HG03457 (cell line): ENCODE measurements around the gene NOS1AP.

Experiments
- ATAC-seq: cut with Tn5 transposase; IDR thresholded peaks from one replicate; pipeline ENCODE4 v1.9.1; 2021; ENCODE audit warnings: moderate number of reproducible peaks; ENCODE audit not compliant: unreplicated experiment

The NOS1AP gene

GRCh38 chr1:162240577-162240976, 171.1 kb downstream of the NOS1AP start:
- ATAC-seq = no peak

GRCh38 chr1:162242804-162243203, 173.3 kb downstream of the NOS1AP start:
- ATAC-seq = no peak

GRCh38 chr1:162248854-162249535, 179.5 kb downstream of the NOS1AP start:
- ATAC-seq = no peak

GRCh38 chr1:162250004-162250730, 180.7 kb downstream of the NOS1AP start:
- no peak for ATAC-seq

GRCh38 chr1:162251102-162251501, 181.6 kb downstream of the NOS1AP start:
- no peak for ATAC-seq

- ATAC-seq = no peak
Measured at GRCh38 chr1:162252214-162252613, 182.7 kb downstream of the NOS1AP start.

- ATAC-seq = no peak
Measured at GRCh38 chr1:162253790-162254189, 184.3 kb downstream of the NOS1AP start.

GRCh38 chr1:162256287-162256686, 186.8 kb downstream of the NOS1AP start:
- no peak for ATAC-seq

GRCh38 chr1:162258394-162258793, 188.9 kb downstream of the NOS1AP start:
- no peak for ATAC-seq

GRCh38 chr1:162259894-162260455, 190.5 kb downstream of the NOS1AP start:
- no peak for ATAC-seq

- ATAC-seq = no peak
Measured at GRCh38 chr1:162264108-162264507, 194.6 kb downstream of the NOS1AP start.

GRCh38 chr1:162265983-162266382, 196.5 kb downstream of the NOS1AP start:
- ATAC-seq = no peak

- ATAC-seq = no peak
Measured at GRCh38 chr1:162270016-162270770, 200.7 kb downstream of the NOS1AP start.

- no peak for ATAC-seq
Measured at GRCh38 chr1:162271972-162272371, 202.5 kb downstream of the NOS1AP start.

GRCh38 chr1:162272419-162272818, 202.9 kb downstream of the NOS1AP start:
- no peak for ATAC-seq

- ATAC-seq = no peak
Measured at GRCh38 chr1:162275622-162276175, 206.2 kb downstream of the NOS1AP start.

- no peak for ATAC-seq
Measured at GRCh38 chr1:162276493-162276892, 207.0 kb downstream of the NOS1AP start.

- ATAC-seq = no peak
Measured at GRCh38 chr1:162279136-162279498, 209.6 kb downstream of the NOS1AP start.

GRCh38 chr1:162281426-162281825, 211.9 kb downstream of the NOS1AP start:
- ATAC-seq = no peak

- ATAC-seq = no peak
Measured at GRCh38 chr1:162283657-162284056, 214.2 kb downstream of the NOS1AP start.
